ENCODE results near the gene TEX44. TPM values are rescaled to one million over a fixed set of nuclear protein-coding genes. Genes with fewer than 3 reads are reported as not detected.
A peak's percentile ranks its signal among the peaks of the same experiment; 100 is the strongest.

Gene TEX44
- total and polyA plus RNA-seq, 2 of the 13 experiments (the other 11 are each of a cell fraction or from before 2014, with no cell fraction given), result not detected

GRCh38 chr2:231642631-231643494 is 50.2 kb downstream of the TEX44 start (continued):
- TF ChIP-seq ARNT2 (CRISPR knock-in tag; IDR thresholded peaks at IDR 0.05; ENCODE audit: low read depth), result no peak
- TF ChIP-seq, protein P1, sequence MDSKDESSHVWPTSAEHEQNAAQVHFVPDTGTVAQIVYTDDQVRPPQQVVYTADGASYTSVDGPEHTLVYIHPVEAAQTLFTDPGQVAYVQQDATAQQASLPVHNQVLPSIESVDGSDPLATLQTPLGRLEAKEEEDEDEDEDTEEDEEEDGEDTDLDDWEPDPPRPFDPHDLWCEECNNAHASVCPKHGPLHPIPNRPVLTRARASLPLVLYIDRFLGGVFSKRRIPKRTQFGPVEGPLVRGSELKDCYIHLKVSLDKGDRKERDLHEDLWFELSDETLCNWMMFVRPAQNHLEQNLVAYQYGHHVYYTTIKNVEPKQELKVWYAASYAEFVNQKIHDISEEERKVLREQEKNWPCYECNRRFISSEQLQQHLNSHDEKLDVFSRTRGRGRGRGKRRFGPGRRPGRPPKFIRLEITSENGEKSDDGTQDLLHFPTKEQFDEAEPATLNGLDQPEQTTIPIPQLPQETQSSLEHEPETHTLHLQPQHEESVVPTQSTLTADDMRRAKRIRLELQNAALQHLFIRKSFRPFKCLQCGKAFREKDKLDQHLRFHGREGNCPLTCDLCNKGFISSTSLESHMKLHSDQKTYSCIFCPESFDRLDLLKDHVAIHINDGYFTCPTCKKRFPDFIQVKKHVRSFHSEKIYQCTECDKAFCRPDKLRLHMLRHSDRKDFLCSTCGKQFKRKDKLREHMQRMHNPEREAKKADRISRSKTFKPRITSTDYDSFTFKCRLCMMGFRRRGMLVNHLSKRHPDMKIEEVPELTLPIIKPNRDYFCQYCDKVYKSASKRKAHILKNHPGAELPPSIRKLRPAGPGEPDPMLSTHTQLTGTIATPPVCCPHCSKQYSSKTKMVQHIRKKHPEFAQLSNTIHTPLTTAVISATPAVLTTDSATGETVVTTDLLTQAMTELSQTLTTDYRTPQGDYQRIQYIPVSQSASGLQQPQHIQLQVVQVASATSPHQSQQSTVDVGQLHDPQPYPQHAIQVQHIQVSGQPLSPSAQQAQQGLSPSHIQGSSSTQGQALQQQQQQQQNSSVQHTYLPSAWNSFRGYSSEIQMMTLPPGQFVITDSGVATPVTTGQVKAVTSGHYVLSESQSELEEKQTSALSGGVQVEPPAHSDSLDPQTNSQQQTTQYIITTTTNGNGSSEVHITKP (CRISPR knock-in tag; IDR thresholded peaks at IDR 0.05; ENCODE audit: low read depth), result no peak
- TF ChIP-seq BHLHE40 (IDR thresholded peaks at IDR 0.05; ENCODE audit: low read length), result no peak

DNA sequence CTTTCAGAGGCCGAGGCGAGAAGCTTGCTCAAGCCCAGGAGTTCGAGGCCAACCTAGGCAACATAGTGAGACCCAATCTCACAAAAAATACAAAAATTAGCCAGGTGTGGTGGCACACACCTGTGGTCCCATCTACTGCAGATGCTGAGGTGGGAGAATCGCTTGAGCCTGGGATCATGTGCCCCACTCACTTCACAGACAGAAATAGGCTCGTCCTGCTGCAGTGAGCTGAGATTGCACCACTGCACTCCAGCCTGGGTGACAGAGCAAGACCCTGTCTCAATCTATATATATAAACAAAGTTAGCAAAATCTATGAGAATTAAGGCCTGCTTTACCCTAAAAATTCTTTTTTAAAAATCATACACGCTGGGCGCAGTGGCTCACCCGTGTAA is 50.8 kb downstream of the TEX44 start:
- Histone ChIP-seq H3K4me2 (ENCODE audit: low read depth, low read length) (0 out of 2 replicates have a peak overlapping the region, but pooled peaks have one; percentile 64), H2AFZ (ENCODE audit: low read length) (no peak overlapping the region), H3K9me3 (ENCODE audit: low read length) (no peaks in the 10 kb centered on the region), H3K9ac (ENCODE audit: insufficient read depth, low read depth, low read length) (no peak overlapping the region), H3K27ac (ENCODE audit: extremely low read length, insufficient read depth, low read length) (no peak overlapping the region), H3K27me3 (ENCODE audit: control insufficient read depth in 1 of 2, insufficient read depth in 2 of 2, low read length in 2 of 2) (peaks cover 2 to 44% of the 10 kb centered on the region in 2 experiments), H3K4me3 (replicated peaks in 1 of 3; ENCODE audit: insufficient read depth in 1 of 3, low read depth in 2 of 3, low read length in 3 of 3) (no peak overlapping the region), H3K79me2 (ENCODE audit: insufficient read depth, low read length) (no peaks in the 10 kb centered on the region), H3K36me3 (replicated peaks in 1 of 2; ENCODE audit: control insufficient read depth in 1 of 2, insufficient read depth in 2 of 2, low read length in 2 of 2) (no peaks in the 10 kb centered on the region), H3K4me1 (ENCODE audit: insufficient read depth, low read length) (peaks cover 19% of the 10 kb centered on the region), H4K20me1 (ENCODE audit: insufficient read depth, low read length) (no peaks in the 10 kb centered on the region)
- no TSS peak for BruUV-seq (replicated peaks)
- ATAC-seq (no peak), FAIRE-seq (no peak), DNase-seq (ENCODE audit: low spot score) (no peak)
- TF ChIP-seq, protein P2, sequence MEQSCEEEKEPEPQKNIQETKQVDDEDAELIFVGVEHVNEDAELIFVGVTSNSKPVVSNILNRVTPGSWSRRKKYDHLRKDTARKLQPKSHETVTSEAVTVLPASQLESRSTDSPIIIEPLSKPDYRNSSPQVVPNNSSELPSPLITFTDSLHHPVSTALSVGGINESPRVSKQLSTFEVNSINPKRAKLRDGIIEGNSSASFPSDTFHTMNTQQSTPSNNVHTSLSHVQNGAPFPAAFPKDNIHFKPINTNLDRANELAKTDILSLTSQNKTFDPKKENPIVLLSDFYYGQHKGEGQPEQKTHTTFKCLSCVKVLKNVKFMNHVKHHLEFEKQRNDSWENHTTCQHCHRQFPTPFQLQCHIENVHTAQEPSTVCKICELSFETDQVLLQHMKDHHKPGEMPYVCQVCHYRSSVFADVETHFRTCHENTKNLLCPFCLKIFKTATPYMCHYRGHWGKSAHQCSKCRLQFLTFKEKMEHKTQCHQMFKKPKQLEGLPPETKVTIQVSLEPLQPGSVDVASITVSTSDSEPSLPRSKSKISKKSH (CRISPR knock-in tag; IDR thresholded peaks at IDR 0.05; ENCODE audit: borderline replicate concordance), result no peak
- no peak for TF ChIP-seq CCAR2 (optimal IDR thresholded peaks at IDR 0.05; ENCODE audit: low read depth, low read length)
- no peak for TF ChIP-seq ZBTB39 (CRISPR knock-in tag; IDR thresholded peaks at IDR 0.05)
- TF ChIP-seq ZFP36 (IDR thresholded peaks at IDR 0.05; ENCODE audit: borderline replicate concordance, low read depth, low read length, partially characterized antibody), result no peak
- ChIA-PET CTCF (ENCODE audit: low intra/inter-chr PET ratio, low total read pairs) (no interaction called here), POLR2A (no interaction called here)
- intact Hi-C loops (cut with micrococcal nuclease; ENCODE audit: unreplicated experiment) (no loop called here), in situ Hi-C loops (cut with HindIII; ENCODE audit: extremely low pct_ligation_motif_present, low pct_unique_long_range_greater_than_20kb) (no loop called here)
- 58% methylated on average over 8 of the region's 8 CpGs for WGBS (ENCODE audit: low lambda C conversion rate)
